GM18526 (cell line): Measurements from ENCODE around the gene TBX2.

ENCODE experiments used
- POLR2A ChIP-seq: IDR thresholded peaks from 3 replicates; pipeline ENCODE4 v1.6.1; 2011; ENCODE audit not compliant: insufficient read length; ENCODE audit errors: extremely low read depth

The TBX2 gene

DNA sequence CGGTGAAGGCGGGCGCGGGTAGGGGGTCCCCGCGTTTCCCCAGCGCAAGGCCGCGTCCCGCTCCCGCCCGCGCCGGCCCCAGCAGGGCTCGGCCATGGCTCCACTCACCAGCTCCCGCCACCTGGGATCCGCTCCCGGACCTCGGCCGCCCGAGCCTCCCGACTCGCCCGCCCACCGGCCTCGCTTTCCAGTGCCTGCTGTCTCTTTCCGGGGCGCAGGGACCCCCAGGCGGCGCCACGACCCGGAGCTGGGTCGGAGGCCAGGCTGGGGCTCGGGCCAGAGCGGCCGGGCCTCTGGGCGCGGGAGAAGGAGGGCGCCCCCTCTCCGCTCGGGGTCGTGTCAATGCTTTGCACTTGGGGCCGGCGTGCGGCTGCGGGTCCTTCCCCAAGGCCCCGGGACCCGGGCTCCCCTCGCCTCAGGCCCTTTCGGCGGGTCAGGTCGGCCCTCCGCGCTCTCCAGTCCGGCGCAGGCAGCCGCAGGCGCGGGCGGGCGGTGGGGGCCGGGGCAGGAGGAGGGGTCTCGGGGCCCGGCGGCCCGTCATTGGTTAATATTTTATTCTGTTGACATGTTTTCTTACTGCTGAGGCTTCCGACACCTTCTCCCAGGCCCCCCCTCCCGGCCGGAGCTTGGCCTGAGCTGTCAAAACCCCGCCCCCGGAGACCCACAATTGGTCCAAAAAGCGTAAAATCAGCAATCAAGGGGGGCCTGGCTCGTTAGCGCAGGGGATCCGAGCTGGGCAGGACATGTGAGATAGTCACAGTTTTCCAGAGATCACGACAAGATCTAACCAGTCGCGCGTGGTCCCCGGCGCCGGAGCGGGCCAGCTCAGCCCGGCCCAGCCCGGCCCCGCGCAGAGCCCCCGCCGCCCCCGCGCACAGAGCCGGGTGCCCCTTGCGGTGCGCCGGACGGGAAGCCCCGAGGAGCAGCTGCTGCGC, at the start of gene TBX2:
TSS of gene TBX2 (plus strand) at position 713 of the 935 bp plus-strand sequence. CDS start 334 bp downstream, outside the sequence.
- no peak for TF ChIP-seq POLR2A

- TF ChIP-seq POLR2A: no peak
These were observed 47.8 kb upstream of the TBX2 start for GRCh38 chr17:61351745-61352407.

DNA sequence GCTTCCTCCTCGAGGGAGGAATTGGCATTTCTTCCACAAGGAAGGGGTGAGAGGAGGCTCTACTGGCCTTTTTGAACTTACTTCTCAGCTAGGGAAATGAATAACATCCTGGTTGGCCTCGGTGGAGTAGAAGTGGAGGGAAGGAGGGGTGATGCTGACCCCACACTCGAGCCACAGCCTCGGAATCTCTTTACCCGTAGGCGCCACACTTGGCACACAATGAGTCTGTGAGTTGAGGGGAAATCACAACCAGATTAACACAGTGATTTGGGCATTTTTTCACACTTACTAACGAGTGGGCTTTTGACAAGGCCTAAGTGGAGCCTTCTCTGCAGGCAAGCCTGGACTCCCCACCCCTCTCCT, 47.3 kb upstream of the TBX2 start:
- no peak for TF ChIP-seq POLR2A

- TF ChIP-seq POLR2A: no peak
These were observed 46.7 kb upstream of the TBX2 start for GRCh38 chr17:61352781-61353491.

DNA sequence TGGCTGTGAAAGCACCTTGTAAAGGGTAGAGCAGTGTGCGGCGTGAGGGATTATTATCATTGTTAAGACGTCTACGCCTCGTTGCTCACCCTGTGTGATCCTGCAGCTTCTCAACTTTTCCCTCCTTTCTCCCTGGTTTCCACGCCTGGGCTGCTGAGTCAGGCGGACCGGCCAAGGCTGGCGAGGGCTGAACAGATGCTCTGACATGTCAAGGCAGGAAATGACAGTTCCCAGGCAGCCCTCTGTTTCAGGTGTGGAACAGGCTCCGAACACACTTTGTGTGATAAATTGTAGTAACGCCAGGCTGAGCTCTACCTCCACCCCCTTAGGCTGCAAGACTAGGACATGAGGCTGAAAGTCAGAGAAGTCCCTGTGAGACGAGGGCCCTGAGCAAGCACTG, 46.0 kb upstream of the TBX2 start:
- no peak for TF ChIP-seq POLR2A

DNA sequence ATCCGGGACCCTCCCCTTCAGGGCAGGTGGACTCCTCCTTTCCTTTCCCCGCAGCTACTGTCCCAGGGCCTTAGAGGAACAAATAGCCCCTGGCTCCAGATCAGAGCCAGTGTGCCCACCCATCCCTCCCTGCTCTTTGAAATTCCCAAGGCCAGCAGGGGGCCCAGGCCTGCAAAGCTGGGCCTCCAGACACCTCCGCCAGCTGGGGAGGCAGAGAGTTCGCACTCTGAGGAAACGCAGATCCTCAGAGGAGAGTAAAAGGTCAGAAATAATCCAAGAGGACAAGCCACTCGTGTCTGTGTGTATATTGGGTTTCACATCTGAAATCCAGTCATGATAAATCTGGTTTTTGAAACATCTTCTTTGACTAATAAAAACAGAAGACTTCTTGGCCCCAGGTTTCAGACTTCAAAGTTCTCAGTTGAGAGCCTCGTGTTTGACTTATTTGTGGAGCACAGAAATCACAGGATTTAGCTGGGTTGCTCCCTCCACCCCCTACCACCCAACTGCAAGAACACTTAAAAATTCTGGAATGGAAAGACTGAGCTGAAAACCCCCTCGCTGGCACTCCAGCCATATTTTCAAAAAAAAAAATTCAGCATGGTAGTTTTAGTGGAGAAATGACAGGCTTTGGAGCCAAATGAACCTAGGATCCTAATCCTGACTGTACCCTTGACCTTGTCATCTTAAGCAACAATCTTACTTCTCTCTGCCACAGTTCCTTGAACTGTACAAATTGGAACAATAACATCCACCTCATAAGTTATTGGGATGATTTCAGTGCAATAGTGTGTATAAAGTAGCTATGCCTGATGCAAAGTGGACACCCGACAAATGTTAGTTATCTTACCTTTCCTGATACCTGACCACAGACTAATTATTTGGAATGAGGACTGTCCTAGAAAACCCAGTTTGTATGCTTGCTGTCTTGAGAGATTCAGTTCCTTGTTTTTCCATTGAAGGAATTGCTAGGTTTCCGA, 44.5 kb upstream of the TBX2 start:
- TF ChIP-seq POLR2A: no peak

DNA sequence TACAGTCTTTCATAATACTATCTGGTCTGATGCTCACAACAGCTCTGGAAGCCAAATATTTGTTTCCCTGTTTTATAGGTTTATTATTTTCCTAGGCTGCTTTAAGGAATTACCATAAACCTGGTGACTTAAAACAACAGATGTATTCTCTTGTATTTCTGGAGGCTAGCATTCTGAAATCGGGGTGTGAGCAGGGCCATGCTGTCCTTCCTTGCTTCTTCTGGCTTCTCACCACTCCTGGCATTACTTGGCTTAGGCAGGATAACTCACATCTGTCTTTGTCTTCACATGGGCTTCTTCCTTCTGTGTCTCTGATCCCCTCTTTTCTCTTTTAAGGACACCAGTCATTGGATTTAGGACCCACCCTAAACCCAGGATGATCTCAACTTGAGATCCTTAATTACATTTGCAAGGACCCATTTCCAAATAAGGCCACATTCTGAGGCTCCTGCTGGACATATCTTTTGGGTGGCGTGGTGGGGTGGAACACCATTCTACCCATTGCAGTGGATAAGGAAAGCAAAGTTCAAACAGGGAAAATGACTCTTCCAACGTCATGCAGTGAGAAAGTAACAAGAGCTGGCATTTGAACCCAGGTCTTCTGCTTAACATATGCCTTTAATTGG, 39.2 kb upstream of the TBX2 start:
- no peak for TF ChIP-seq POLR2A

DNA sequence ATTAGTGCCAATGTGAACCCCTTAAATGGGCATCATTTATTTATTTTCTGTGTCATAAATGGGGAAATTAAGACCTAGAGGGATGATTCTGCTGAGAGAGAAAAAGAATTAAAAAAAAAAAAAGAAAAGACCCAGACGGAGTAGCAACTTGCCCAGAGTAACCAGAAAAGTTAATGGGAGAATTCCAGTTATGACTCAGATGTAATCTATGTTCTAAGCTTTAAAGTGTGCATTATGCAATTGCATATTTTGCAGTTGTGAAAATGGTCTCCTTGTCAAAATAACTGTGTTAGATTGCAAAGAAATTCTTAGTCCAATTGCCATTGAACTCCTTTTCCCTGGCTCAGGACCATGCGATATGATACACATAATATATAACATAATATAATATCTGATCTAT, 38.6 kb upstream of the TBX2 start:
- no peak for TF ChIP-seq POLR2A

DNA sequence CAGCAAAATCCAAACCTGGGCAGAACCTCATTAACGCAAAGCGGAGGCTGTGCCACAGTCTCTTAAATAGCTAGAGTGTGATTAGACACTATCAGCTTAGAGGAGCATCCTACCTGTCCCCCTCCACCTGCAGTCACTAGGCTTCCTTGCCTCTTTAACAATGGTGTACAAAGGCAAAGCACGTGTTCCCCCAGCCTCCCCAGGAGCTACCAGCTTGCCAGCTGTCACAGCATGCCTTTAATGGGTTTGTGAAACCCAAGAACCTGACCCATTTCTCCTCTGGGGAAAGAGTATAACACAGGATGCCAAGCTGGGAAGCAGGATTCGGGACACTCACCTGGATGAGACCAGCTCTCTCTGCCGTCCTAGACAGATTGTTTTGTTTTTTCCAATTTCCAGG, 37.2 kb upstream of the TBX2 start:
- TF ChIP-seq POLR2A: no peak

- no peak for TF ChIP-seq POLR2A
These were observed 36.6 kb upstream of the TBX2 start for GRCh38 chr17:61362852-61363600.

DNA sequence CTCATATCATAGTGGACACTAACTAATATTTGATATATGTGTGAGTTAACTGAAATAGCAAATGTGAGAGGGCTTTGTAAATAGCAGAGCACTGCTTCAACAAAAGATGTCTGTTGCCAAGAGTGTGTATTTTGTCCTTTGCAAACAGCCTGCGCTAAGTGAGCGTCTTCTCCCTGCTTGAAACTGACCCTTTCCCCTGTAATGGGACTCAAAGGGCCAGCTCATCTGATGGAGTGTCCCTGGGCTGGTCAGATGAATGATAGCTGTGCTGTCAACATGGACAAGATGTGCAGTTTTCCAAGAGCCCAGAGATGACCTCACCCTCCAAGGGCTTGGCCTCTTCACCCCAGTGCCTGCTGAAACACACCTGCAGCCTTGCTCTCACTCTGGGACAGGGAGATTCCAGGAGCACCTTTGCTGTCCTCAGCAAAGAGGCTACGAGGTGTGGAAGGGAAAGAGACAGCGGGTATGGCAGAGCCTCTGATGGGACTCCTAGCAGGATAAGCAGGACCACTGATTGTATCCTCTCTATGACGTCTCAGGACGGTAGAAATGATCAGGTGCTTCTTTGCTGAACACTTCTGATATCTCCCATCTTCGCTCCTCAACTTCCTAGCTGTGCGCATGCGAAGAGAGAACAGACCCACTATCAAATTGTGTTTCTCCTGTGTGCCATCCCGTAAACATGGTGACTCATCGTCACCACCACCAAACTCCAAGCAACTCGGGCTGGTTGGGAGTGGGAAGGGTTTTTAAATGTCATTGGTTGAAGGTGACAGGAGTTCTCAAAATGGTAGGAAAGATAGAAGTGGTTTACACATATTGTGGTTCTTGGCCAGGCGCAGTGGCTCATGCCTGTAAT, 35.8 kb upstream of the TBX2 start:
- no peak for TF ChIP-seq POLR2A

- no peak for TF ChIP-seq POLR2A
These were observed 35.2 kb upstream of the TBX2 start for GRCh38 chr17:61364463-61364846.
